Anterior cingulate cortex (tissue), 58 donors: ENCODE results near the gene ZNF134.

Source experiments
- DNase-seq, 58 donors: peaks; one replicate each; lab custom pipeline; 2025; lab: John Stamatoyannopoulos, UW

Gene ZNF134

DNA sequence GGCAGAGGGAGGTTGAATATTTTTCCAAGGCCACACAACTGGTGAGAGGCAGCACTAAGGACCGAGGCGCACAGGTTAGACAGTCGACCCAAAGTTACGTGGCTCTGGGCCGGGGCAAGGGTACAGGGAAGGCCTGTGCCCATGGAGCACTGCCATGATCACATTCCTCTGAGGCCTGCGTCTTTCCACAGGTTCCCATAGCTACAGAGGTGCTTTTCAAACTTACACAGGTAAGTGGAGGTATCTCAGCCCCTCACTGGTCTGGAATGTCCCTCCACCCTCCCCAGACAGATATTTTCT lies 19.7 kb downstream of the ZNF134 start:
- no peak for DNase-seq

DNA sequence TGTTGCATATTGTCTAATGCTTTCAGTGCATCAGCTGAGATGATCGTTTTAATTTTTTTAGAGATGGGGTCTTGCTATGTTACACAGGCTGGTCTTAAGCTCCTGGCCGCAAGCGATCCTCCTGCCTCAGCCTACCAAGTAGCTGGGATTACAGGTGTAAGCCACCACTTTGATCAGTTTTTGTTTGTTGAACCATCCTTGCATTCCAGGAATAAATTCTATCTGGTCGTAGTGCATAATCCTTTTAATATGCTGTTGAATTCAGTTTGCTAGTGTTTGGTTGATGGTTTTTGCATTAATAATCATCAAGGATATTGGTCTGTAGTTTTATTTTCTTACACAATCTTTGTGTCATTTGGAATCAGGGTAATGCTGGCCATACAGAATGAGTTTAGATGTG lies 23.3 kb downstream of the ZNF134 start:
- DNase-seq: no peak

DNA sequence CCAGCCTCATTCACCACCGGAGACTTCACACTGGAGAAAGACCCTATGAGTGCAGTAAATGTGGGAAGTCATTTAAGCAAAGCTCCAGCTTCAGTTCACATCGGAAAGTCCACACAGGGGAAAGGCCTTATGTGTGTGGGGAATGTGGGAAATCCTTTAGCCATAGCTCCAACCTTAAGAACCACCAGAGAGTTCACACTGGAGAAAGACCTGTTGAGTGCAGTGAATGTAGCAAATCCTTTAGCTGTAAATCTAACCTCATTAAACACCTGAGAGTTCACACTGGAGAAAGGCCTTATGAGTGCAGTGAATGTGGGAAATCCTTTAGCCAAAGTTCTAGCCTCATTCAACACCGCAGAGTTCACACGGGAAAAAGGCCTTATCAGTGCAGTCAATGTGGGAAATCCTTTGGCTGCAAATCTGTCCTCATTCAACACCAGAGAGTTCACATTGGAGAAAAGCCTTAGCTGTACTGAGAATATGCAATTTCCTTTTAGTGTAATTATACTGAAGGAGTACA lies 27.7 kb downstream of the ZNF134 start:
- no peak for DNase-seq

DNA sequence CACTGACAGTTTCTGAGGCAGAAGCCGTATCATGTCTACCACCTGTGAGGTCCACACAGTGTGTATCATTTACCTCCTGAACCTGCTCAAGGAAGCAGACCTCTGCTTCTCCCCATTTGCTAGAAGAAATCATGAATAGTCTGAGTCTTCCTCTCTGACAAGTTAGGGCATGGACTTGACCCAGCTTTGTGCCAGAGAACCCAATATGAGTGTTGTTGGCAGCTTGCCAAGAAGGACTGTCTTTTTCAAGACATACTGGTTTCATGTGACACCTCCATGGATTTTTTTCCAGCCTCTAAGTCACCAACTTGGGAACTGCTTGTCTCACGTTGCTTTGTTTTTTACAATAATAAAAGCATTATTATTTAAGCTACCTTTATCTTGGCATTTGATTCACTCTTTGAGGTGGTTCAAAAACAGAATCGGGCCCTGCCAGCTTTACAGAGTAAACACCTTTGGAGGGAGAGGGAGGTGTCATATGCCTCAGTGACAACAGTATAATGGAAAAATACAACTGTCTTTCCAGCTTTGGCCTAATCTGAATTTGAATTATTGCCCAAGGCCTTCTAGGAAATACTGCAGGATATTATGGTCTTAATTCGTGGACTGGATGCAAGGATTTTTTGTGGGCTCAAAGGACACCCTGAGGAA lies 28.5 kb downstream of the ZNF134 start:
- DNase-seq: peak in 1 of 58 donors; percentile 2

DNA sequence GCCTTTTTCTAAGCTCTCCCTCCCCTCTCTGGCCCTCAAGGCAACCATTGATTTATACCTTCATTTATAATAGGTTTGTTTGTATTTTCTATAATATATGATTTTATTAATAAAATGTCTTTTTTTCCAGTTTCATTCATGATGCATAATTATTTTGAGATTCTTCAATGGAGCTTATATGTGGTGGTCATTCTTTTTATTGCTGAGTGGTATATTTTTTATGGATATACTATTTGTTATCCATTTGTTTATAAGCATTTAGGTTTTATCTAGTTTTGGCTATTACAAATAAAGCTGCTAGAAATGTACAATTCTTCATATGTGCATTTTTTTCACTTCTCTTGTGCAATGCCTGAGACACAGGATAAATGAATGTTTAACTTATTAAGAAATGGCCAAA lies 29.7 kb downstream of the ZNF134 start:
- DNase-seq: no peak

DNA sequence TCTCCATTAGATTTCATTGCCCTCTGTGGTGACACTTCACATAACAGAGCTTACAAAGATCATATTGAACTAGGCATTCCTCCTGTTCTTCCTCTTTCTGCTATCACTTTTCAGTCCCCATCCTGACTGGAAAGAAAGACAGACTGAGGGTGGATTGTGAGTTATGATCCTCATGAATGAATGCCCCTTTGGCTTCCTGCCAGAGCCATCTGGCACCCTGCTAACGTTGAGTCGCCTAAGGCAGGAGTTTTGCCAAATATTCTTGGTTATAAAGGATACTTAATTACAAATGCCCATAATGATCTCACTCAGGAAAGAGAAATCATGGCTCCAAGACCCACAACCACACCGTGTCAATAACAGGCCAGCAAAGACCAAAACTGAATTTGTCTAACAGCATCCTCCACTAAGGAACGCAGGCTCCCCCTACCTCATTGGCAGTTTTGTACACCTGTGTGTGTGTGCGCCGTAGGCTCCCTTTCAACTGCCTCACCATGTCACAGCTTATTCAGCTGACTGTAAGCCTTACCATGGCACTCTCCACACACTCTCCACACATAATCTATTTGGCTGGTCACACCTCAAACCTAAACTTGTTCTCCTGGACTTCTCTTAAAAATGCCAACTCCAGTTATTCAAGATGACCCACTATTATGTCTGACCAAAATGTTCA lies 34.4 kb downstream of the ZNF134 start:
- DNase-seq: peak in 9 of 58 donors; percentile 1 to 48 (median 10)

DNA sequence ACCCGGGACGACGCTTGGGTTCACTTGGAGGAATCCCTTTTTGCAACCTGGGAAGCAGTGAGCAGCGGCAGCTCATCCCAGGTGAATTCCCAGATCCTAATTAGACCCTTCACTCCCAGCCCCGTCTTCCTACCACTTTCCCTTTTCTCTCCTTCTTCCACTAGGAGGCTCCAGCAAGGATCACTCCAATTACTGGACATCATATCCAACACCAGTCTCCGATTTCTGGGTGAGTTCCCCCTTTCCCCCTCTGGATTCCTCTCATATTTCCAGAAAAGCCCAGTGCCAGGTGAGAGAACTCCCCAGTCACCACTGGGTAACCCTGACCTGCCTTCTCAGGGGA lies 37.6 kb downstream of the ZNF134 start:
- no peak for DNase-seq

DNA sequence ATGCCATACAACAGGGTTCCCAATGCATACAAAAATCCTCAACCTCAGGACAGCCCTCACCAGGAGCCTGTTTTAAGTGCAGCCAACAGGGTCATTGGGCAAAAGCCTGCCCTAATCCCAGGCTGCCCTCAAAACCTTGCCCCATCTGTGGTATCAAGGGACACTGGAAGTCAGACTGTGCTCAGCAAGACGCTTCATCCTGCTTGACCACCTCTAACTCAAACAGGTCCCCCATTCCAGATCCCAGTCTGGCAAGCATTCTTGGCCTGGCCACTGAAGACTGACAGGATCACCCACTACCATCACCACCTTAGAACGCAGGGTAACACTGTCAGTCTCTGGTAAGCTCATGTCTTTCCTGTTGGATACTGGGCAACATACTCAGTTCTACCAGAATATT lies 39.6 kb downstream of the ZNF134 start:
- DNase-seq: no peak

DNA sequence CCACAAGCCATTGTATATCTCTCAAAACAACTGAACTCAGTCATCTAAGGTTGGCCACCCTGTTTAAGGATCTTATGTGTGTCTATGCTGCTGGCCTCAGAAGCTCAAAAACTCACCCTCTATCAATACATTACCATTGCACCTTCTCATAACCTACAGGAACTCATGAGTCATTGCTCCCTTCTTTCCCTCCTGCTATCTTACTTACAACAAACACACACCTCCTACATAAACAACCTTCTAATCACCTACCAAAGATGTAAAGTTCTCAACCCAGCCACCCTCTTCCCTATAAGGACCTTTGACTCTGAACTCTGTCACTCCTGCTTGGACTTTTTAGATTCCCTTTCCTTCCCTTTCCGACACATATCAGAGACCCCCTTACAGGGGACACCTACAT lies 41.4 kb downstream of the ZNF134 start:
- DNase-seq: no peak

DNA sequence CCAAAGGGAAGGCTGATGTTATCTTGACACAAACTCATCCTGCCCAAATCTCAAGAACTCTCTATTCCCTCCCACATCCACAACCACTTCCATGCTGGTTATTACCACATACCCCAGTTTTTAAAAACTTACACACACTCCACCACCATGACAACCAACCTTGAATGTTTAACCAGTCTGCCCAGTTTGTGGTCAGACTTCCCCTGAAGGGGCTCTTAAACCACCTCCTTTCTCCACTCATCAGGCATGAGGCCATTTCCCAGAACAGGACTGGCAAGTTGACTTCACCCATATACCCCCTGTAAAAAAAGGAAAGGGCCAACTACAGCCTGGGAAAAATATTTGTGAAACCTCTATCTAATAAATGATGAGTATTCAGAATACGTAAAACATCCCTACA lies 42.3 kb downstream of the ZNF134 start:
- no peak for DNase-seq

DNA sequence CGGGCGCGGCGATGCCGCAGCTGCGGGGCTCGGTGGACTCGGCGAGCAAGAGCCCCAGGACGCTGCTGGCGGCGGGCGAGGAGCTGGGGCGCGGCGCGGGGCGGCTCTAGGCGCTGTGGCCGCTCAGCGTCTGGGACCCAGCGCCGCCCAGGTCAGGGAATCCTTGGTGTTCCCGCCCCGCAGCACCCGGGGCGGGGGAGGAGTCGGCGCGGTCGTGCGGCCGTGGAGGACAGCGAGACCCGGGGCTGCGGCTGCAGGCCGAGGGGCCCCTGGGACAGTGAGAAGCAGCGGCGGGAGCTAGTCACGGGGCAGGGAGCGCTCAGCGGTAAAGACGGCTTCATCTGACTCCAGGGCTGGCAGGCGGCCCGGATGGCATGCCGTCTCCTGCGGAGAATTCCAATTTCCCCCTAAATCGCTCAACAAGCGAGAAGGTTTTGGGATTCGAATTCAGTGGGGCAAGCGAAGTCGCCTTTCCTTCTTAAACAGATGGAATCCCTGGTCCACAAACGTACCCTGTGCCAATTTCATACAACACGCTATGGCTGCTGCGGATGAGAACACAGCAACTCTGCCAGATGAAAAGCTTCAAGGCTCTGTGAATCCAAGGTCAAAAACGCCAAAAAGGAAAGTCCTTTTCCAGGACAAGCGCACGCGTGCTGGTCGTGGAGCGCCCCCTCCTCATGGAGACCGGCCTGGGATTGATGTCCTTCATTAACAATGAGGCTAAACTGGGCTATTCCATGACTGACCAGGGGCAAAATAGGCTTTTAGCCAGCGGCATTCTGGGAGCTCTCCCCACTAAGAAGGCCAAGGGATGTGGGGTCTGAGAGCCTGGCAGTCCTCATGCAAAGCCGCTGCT lies 50.5 kb downstream of the ZNF134 start:
- DNase-seq: peak in 52 of 58 donors; percentile 6 to 66 (median 30)

DNA sequence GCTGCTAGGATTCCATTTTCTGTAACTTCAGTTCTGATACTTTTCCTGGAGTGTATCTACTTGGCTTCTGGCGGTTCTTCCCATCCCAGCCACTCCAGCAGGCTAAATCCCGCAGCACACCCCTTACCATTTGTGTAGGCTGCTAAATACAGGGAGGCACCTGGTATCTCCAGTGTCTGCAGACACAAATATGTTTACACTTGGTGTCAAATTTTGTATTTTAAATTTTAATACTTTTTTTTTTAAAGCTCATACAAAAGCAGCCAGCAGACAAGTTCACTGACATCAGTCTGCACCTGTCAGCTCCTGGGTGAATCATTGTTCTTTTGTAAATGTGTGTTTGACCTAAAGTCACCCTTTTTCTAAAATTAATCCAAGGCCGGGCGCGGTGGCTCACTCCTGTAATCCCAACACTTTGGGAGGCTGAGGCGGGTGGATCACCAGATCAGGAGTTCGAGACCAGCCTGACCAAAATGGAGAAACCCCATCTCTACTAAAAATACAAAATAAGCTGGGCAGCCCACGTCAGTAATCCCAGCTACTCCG lies 51.3 kb downstream of the ZNF134 start:
- no peak for DNase-seq

DNA sequence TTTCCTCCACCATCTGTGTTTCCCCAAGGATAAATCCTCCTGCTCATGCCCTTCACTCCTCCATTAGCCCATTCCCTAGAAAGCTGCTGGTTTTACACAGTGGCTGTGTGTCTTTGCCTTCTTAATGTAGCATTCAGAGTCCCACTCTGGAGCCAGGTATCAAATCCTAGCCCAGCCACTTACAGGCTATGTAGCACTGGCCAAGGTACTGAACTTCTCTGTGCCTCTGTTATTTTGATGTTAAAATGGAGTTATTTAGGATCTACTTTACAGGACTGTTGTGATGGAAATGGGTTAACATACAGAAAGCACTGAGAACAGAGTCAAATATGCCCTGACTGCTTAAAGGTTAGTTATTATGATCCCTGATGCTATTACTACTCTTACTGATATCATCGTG lies 53.2 kb downstream of the ZNF134 start:
- DNase-seq: no peak

DNA sequence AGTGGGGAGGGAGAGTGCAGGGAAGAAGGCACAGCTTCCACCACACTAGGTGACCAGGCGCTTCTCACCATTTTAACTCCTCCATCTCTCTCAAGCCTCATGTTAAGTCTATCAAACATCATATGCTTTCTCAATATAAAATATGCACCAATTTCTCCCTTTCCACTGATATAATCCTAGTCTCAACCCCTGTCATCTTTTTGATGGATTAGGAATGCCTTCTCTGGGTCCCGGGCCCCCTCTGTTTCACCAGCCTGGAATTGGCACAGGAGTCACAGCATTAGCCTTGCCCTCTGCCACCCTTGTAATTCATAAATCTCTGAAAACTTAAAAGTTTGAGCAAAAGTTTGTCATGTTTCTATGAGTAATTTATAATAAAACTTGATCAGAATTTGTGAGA lies 54.6 kb downstream of the ZNF134 start, which contains the start of gene ZSCAN4:
Gene ZSCAN4, plus strand, starts transcription at position 301 of the 400 bp plus-strand sequence. CDS start 7,211 bp downstream, outside the sequence.
- no peak for DNase-seq

DNA sequence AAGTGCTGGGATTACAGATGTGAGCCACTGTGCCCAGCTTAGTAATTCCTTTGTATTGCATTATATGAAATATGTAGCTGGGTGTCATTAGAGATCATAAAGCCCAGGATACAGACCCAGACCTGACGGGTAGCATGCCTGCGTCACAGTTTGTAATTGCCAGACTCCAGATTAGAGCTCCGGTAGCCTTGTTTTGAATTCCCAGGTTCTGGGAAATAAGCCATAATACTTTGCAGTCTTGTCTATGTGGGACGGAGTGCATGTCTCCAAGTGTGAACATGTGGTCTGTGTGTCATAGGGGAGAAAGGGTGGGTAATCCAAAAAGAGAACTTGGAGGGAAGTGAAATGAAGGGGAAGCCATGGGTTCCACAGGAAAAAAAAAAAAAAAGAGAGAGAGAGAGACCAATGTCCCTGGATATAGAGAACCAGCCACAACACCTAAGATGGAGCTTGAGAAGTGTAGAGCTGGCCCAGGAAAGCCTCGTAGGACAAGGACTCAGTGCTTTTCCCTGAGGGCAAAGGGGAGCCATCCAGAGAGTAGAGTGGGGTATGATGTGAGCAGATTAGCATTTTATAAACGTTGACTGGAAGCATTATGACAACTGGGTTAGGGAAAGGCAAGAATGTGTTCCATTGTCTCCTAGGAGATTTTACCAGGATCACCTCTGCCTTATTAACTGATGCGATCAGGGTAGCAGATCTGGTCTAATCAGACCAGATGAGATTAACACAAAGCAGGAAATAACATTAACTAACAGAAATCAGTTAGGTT lies 57.3 kb downstream of the ZNF134 start:
- DNase-seq: no peak

DNA sequence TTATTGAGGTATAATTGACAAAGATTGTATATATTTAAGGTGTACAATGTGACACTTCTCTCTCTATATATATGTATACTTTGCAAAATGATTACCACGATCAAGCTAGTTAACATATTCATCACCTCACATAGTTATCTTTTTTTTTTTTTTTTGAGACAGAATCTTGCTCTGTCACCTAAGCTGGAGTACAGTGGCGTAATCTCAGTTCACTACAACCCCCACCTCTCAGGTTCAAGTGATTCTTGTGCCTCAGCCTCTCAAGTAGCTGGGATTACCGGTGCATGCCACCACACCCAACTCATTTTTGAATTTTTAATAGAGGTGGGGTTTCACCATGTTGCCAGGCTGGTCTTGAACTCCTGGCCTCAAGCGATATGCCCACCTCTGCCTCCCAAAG lies 58.4 kb downstream of the ZNF134 start:
- DNase-seq: no peak
